ENCODE measurements around the gene BTBD9.

The BTBD9 gene

DNA sequence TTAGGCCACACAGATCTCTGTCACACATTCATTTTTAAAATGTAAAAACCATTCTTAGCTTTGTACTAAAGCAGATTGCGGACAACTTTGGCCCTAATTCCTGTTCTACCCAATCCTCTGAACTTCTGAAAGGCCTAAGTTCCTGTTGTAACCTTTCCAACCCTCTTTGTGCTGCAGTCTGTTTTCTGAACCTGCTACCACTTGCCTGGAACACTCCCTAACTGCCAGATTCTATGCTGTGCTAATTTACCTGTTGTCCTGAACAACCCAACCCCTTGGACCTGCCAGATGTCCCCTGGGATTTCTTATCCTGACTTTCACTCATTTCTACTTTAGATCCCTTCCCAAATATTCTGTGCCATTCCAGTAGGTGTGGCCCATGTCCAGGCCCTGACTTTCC, 421.5 kb downstream of the BTBD9 start:
- Histone ChIP-seq H3K4me3 (ENCODE audit: low read depth in 1 of 5, low read length in 5 of 5) (no peak overlapping the region), H3K27me3 (ENCODE audit: control insufficient read depth in 5 of 5, insufficient read depth in 4 of 5, low read length in 5 of 5) (no peaks in the 10 kb centered on the region), H3K4me1 (ENCODE audit: control insufficient read depth in 5 of 5, insufficient read depth in 5 of 5, low read length in 5 of 5) (peaks cover 0 to 4% (median 2%) of the 10 kb centered on the region in 5 donors), H3K9ac (ENCODE audit: low read length in 5 of 5) (no peak overlapping the region), H3K9me3 (ENCODE audit: control insufficient read depth in 5 of 5, low read length in 5 of 5) (no peaks in the 10 kb centered on the region), H3K27ac (ENCODE audit: low read depth, low read length) (no peak overlapping the region), H3K36me3 (ENCODE audit: control insufficient read depth in 5 of 5, insufficient read depth in 5 of 5, low read length in 5 of 5) (no peaks in the 10 kb centered on the region)

DNA sequence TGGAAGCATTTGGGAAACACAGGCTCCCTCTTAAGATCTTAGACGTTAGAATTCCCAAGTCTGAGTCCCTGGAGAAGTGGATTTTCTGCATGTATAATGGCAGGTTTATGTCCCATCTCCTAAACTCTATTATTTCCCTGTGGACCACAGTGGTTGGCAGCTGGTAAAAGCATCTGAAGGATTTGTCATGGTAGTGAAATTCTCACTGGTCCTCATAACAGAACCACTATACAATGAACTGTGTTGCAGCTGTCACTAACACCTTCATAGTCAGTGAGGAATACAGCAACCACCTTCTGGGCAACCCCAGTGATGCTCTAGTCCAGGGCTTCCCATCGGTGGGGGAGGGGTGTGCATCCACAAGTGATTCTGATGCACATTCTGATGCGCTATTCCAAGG, 423.3 kb downstream of the BTBD9 start:
- Histone ChIP-seq H3K27ac (ENCODE audit: low read depth, low read length) (no peak overlapping the region), H3K36me3 (ENCODE audit: control insufficient read depth in 5 of 5, insufficient read depth in 5 of 5, low read length in 5 of 5) (no peaks in the 10 kb centered on the region), H3K27me3 (ENCODE audit: control insufficient read depth in 5 of 5, insufficient read depth in 4 of 5, low read length in 5 of 5) (no peaks in the 10 kb centered on the region), H3K4me3 (ENCODE audit: low read depth in 1 of 5, low read length in 5 of 5) (no peak overlapping the region), H3K9me3 (ENCODE audit: control insufficient read depth in 5 of 5, low read length in 5 of 5) (no peaks in the 10 kb centered on the region), H3K9ac (ENCODE audit: low read length in 5 of 5) (no peak overlapping the region), H3K4me1 (ENCODE audit: control insufficient read depth in 5 of 5, insufficient read depth in 5 of 5, low read length in 5 of 5) (peaks cover 0 to 16% (median 13%) of the 10 kb centered on the region in 5 donors)

DNA sequence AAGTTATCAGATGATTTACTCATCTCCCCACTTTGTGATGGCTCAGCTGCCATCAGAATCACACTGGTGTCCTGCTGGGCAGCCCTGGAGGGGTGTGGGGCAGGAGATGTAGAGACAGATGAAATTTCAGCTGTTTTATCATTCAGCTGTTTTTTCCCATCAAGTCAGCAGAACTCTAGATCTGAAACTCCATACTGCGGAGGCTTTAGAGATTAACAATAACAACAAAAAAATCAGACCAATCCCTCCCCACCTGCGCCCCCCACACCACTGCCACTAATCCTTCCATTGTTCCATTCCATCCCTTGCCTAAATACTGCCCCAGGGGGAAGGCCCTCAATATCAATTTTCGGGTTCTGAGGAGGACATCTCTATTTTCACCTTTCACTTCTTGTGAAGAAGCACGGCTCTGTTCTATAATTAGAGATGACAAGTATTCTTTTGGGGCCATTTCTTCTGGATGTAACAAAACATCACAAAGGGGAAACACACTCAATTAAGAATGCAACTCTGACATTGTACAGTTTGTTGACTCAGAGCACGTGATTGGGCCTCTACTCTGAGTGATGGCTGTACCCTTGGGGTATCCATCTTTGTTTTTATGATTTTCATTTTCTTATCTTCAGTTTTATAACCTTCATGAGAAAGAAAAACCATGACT, 423.9 kb downstream of the BTBD9 start:
- H3K27ac ChIP-seq (ENCODE audit: low read depth, low read length): no peak overlapping the region
- peaks cover 0 to 16% (median 13%) of the 10 kb centered on the region in 5 donors for H3K4me1 ChIP-seq (ENCODE audit: control insufficient read depth in 5 of 5, insufficient read depth in 5 of 5, low read length in 5 of 5)
- H3K9ac ChIP-seq (ENCODE audit: low read length in 5 of 5): no peak overlapping the region
- H3K27me3 ChIP-seq (ENCODE audit: control insufficient read depth in 5 of 5, insufficient read depth in 4 of 5, low read length in 5 of 5): no peaks in the 10 kb centered on the region
- H3K4me3 ChIP-seq (ENCODE audit: low read depth in 1 of 5, low read length in 5 of 5): no peak overlapping the region
- no peaks in the 10 kb centered on the region for H3K9me3 ChIP-seq (ENCODE audit: control insufficient read depth in 5 of 5, low read length in 5 of 5)
- no peaks in the 10 kb centered on the region for H3K36me3 ChIP-seq (ENCODE audit: control insufficient read depth in 5 of 5, insufficient read depth in 5 of 5, low read length in 5 of 5)

DNA sequence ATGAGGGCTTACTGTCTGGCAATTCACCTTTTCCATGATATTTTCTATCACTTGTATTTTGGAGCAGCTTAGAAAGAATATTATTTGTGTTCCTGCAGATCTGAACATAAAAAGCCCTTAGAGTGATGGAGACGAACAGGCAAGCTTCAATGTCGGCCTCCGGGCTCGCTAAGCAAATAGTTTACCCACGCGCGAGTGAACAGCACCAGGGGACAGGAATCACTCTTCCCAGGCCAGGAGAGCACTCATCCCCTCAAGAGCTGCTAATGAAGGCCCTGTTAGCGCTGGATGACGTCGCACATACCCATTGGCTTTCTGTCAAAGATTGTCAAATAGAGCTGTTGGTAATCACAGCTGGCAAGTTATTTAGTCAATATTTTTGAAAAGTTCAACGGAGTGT, 424.5 kb downstream of the BTBD9 start:
- H3K9ac ChIP-seq (ENCODE audit: low read length in 5 of 5): no peak overlapping the region
- H3K27me3 ChIP-seq (ENCODE audit: control insufficient read depth in 5 of 5, insufficient read depth in 4 of 5, low read length in 5 of 5): no peaks in the 10 kb centered on the region
- no peaks in the 10 kb centered on the region for H3K36me3 ChIP-seq (ENCODE audit: control insufficient read depth in 5 of 5, insufficient read depth in 5 of 5, low read length in 5 of 5)
- H3K27ac ChIP-seq (ENCODE audit: low read depth, low read length): no peak overlapping the region
- H3K4me3 ChIP-seq (ENCODE audit: low read depth in 1 of 5, low read length in 5 of 5): no peak overlapping the region
- no peaks in the 10 kb centered on the region for H3K9me3 ChIP-seq (ENCODE audit: control insufficient read depth in 5 of 5, low read length in 5 of 5)
- H3K4me1 ChIP-seq (ENCODE audit: control insufficient read depth in 5 of 5, insufficient read depth in 5 of 5, low read length in 5 of 5): peaks cover 0 to 16% (median 13%) of the 10 kb centered on the region in 5 donors

DNA sequence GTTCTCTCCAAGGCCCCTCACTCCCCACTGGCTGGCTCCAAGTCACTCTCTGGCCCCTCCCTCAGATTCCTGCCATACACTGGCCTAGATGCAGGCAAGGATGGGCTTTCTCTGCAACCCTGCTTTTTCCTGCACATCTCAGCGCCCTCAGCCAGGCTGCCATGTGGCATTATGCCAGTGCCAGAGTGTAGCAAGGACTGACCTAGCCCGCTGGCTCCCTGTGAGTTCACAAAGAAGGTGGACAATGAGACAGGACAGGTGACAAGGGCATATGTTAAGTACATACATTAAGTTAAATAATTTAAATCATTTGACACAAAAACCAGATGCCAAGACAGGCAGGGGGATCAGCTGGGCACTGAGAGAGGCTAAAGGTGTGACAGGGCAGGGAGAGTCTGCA, 425.6 kb downstream of the BTBD9 start:
- Histone ChIP-seq H3K9ac (ENCODE audit: low read length in 5 of 5) (no peak overlapping the region), H3K4me3 (ENCODE audit: low read depth in 1 of 5, low read length in 5 of 5) (no peak overlapping the region), H3K27me3 (ENCODE audit: control insufficient read depth in 5 of 5, insufficient read depth in 4 of 5, low read length in 5 of 5) (no peaks in the 10 kb centered on the region), H3K4me1 (ENCODE audit: control insufficient read depth in 5 of 5, insufficient read depth in 5 of 5, low read length in 5 of 5) (peaks cover 0 to 18% (median 14%) of the 10 kb centered on the region in 5 donors), H3K9me3 (ENCODE audit: control insufficient read depth in 5 of 5, low read length in 5 of 5) (no peaks in the 10 kb centered on the region), H3K36me3 (ENCODE audit: control insufficient read depth in 5 of 5, insufficient read depth in 5 of 5, low read length in 5 of 5) (no peaks in the 10 kb centered on the region), H3K27ac (ENCODE audit: low read depth, low read length) (no peak overlapping the region)

DNA sequence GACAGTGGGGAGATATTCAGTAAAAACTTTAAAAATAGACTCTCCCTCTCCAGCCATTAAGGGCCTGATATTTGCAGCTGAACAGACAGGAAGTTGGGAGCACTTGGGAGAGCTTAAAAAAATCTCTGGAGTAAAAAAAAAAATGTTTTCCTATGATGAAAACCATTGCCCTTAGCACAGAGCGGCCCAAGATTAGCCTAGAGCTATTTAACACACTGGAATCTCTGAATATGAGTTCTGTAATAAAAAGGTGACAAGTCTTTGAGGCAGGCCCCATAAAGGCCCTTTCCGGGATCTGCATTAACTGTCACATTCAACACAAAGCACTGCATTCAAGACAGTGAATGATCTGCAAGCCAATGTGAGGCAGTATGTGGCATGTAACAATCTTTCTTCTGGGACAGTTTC, 426.5 kb downstream of the BTBD9 start:
- Histone ChIP-seq H3K36me3 (ENCODE audit: control insufficient read depth in 5 of 5, insufficient read depth in 5 of 5, low read length in 5 of 5) (no peaks in the 10 kb centered on the region), H3K4me3 (ENCODE audit: low read depth in 1 of 5, low read length in 5 of 5) (no peak overlapping the region), H3K27ac (ENCODE audit: low read depth, low read length) (no peak overlapping the region), H3K27me3 (ENCODE audit: control insufficient read depth in 5 of 5, insufficient read depth in 4 of 5, low read length in 5 of 5) (no peaks in the 10 kb centered on the region), H3K9ac (ENCODE audit: low read length in 5 of 5) (no peak overlapping the region), H3K4me1 (ENCODE audit: control insufficient read depth in 5 of 5, insufficient read depth in 5 of 5, low read length in 5 of 5) (peaks cover 0 to 18% (median 14%) of the 10 kb centered on the region in 5 donors), H3K9me3 (ENCODE audit: control insufficient read depth in 5 of 5, low read length in 5 of 5) (no peaks in the 10 kb centered on the region)

DNA sequence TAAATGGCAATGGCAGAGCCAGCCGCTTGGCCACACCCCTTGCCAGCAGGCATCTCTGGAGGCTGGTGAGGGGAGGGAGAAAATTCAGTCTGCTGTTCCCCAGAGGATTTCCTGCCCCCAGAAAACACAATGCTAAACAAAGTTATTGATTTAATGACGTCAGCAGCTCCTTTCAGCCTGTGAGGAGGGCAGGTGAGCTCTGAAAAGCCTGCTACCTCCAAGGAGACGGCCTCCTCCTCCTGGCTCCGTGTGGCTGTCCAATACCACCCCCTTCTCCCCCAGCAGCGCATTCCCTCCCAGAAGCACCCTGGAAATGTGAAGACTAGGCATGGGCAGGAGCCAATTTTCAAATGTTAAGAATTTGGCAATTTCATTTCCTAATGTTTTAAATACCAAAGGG, 427.1 kb downstream of the BTBD9 start:
- no peak overlapping the region for H3K27ac ChIP-seq (ENCODE audit: low read depth, low read length)
- H3K4me1 ChIP-seq (ENCODE audit: control insufficient read depth in 5 of 5, insufficient read depth in 5 of 5, low read length in 5 of 5): peaks cover 0 to 18% (median 14%) of the 10 kb centered on the region in 5 donors
- H3K4me3 ChIP-seq (ENCODE audit: low read depth in 1 of 5, low read length in 5 of 5): peak overlapping the region in 1 of 5 donors; percentile 40
- H3K36me3 ChIP-seq (ENCODE audit: control insufficient read depth in 5 of 5, insufficient read depth in 5 of 5, low read length in 5 of 5): no peaks in the 10 kb centered on the region
- H3K9ac ChIP-seq (ENCODE audit: low read length in 5 of 5): no peak overlapping the region
- no peaks in the 10 kb centered on the region for H3K9me3 ChIP-seq (ENCODE audit: control insufficient read depth in 5 of 5, low read length in 5 of 5)
- H3K27me3 ChIP-seq (ENCODE audit: control insufficient read depth in 5 of 5, insufficient read depth in 4 of 5, low read length in 5 of 5): no peaks in the 10 kb centered on the region

DNA sequence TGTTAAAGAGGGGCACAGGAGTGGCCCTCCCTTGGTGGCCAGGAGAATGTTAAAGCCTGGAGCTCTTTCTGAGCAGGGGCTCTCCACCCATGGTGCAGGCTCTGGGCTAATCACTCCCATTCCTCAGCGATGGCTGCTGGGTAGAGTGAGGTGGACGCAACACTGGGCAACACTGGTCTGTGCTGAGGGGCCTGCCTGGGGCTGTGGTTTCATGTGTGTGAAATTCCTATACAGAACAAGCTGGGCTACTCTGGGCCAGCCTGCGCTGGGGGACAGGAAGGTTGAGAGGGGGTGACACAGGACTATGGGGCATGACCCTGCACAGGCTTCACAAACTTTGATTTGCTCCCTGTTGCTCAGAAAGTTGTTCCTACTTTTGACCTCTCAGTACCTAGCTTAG, 427.6 kb downstream of the BTBD9 start:
- no peaks in the 10 kb centered on the region for H3K36me3 ChIP-seq (ENCODE audit: control insufficient read depth in 5 of 5, insufficient read depth in 5 of 5, low read length in 5 of 5)
- H3K9me3 ChIP-seq (ENCODE audit: control insufficient read depth in 5 of 5, low read length in 5 of 5): no peaks in the 10 kb centered on the region
- H3K4me1 ChIP-seq (ENCODE audit: control insufficient read depth in 5 of 5, insufficient read depth in 5 of 5, low read length in 5 of 5): peaks cover 0 to 18% (median 14%) of the 10 kb centered on the region in 5 donors
- H3K9ac ChIP-seq (ENCODE audit: low read length in 5 of 5): no peak overlapping the region
- H3K4me3 ChIP-seq (ENCODE audit: low read depth in 1 of 5, low read length in 5 of 5): peak overlapping the region in 1 of 5 donors; percentile 40
- no peak overlapping the region for H3K27ac ChIP-seq (ENCODE audit: low read depth, low read length)
- H3K27me3 ChIP-seq (ENCODE audit: control insufficient read depth in 5 of 5, insufficient read depth in 4 of 5, low read length in 5 of 5): no peaks in the 10 kb centered on the region

DNA sequence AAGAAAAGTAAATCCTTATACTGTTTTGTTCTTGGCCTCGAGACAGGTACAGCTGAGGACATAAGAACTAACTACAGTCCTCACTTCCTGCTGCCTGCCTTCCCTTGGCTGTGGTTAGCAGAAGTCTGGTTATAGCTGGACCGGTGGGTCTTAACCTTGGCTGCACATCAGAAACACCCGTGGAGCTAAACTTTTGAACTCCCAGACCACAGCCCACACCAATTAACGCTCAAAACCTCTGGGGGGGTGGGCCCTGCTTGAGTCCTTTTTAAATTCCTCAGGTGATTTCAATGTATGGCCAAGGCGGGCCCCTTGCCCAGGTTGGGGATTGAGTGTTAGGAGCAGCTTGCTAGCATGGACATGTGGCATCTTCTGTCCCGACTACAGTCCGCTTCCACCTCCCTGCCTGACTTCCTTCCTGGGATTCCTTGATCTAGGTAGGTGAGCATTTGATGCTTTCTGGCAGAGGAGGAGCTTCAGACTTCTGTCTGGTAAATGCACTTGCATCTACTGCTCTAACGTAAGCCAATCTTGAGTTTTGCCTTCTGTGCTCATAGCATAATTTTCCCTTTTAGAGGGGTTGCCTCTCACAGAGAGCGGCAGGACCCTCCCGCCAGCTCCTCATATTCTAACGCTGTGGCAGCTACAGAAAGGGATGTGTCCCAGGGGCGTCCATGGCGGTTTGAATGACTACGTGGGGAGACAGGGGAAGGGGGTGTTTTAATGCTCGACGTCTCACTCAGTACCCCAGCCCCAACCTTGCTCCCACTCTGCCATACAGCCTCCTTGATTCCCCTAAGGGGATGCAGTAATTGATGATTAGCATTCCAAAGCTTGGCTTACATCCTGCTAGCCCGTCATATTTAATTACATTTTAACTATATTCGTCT, 430.1 kb downstream of the BTBD9 start:
- H3K4me3 ChIP-seq (ENCODE audit: low read depth in 1 of 5, low read length in 5 of 5): no peak overlapping the region
- no peak overlapping the region for H3K9ac ChIP-seq (ENCODE audit: low read length in 5 of 5)
- H3K27me3 ChIP-seq (ENCODE audit: control insufficient read depth in 5 of 5, insufficient read depth in 4 of 5, low read length in 5 of 5): no peaks in the 10 kb centered on the region
- peaks cover 0 to 18% (median 14%) of the 10 kb centered on the region in 5 donors for H3K4me1 ChIP-seq (ENCODE audit: control insufficient read depth in 5 of 5, insufficient read depth in 5 of 5, low read length in 5 of 5)
- H3K36me3 ChIP-seq (ENCODE audit: control insufficient read depth in 5 of 5, insufficient read depth in 5 of 5, low read length in 5 of 5): peaks cover 0 to 3% (median 0%) of the 10 kb centered on the region in 5 donors
- H3K27ac ChIP-seq (ENCODE audit: low read depth, low read length): no peak overlapping the region
- peaks cover 0 to 3% (median 0%) of the 10 kb centered on the region in 5 donors for H3K9me3 ChIP-seq (ENCODE audit: control insufficient read depth in 5 of 5, low read length in 5 of 5)

DNA sequence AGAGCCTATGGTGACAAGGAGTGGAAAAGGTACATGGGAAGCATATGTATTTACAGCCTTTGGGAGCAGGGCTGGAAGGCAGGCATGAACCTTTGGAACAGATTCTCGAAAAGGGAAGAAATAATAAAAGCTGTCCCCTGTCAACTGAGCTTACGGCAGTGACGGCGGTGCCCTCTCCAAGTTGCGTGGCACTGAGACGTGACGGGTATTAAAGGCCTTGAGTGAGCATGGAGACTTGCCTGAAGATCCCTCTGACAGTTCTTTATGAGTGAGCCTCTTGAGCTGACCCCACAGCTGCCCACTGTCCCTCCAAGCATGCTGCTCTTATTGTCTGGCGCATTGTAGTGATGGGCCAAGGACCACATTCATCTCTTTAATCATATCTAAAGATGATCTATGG, 431.7 kb downstream of the BTBD9 start:
- H3K27ac ChIP-seq (ENCODE audit: low read depth, low read length): no peak overlapping the region
- peaks cover 0 to 3% (median 0%) of the 10 kb centered on the region in 5 donors for H3K9me3 ChIP-seq (ENCODE audit: control insufficient read depth in 5 of 5, low read length in 5 of 5)
- H3K4me3 ChIP-seq (ENCODE audit: low read depth in 1 of 5, low read length in 5 of 5): no peak overlapping the region
- no peaks in the 10 kb centered on the region for H3K27me3 ChIP-seq (ENCODE audit: control insufficient read depth in 5 of 5, insufficient read depth in 4 of 5, low read length in 5 of 5)
- no peak overlapping the region for H3K9ac ChIP-seq (ENCODE audit: low read length in 5 of 5)
- peaks cover 0 to 15% (median 10%) of the 10 kb centered on the region in 5 donors for H3K4me1 ChIP-seq (ENCODE audit: control insufficient read depth in 5 of 5, insufficient read depth in 5 of 5, low read length in 5 of 5)
- peaks cover 0 to 3% (median 0%) of the 10 kb centered on the region in 5 donors for H3K36me3 ChIP-seq (ENCODE audit: control insufficient read depth in 5 of 5, insufficient read depth in 5 of 5, low read length in 5 of 5)
